Lower leg skin (tissue), 3 donors: Measurements from ENCODE around the gene FGD6.

Source experiments
- POLR2A ChIP-seq, 2 donors: fragments of 450-650 bp; IDR thresholded peaks; one replicate each; pipeline ENCODE4 v1.6.1; 2016 to 2017; ENCODE audit warnings: antibody characterized with exemption in 2 of 2, mild to moderate bottlenecking in 1 of 2, moderate library complexity in 1 of 2
- TF ChIP-seq, protein P1 (sequence below), 3 donors: fragments of 450-650 bp; IDR thresholded peaks; one replicate each; pipeline ENCODE4 v1.5.1; 2016; ENCODE audit warnings: antibody characterized with exemption in 3 of 3, mild to moderate bottlenecking in 3 of 3, moderate library complexity in 2 of 3

GRCh38 chr12:95134085-95134484 is 83.2 kb downstream of the FGD6 start:
- TF ChIP-seq, protein P1, sequence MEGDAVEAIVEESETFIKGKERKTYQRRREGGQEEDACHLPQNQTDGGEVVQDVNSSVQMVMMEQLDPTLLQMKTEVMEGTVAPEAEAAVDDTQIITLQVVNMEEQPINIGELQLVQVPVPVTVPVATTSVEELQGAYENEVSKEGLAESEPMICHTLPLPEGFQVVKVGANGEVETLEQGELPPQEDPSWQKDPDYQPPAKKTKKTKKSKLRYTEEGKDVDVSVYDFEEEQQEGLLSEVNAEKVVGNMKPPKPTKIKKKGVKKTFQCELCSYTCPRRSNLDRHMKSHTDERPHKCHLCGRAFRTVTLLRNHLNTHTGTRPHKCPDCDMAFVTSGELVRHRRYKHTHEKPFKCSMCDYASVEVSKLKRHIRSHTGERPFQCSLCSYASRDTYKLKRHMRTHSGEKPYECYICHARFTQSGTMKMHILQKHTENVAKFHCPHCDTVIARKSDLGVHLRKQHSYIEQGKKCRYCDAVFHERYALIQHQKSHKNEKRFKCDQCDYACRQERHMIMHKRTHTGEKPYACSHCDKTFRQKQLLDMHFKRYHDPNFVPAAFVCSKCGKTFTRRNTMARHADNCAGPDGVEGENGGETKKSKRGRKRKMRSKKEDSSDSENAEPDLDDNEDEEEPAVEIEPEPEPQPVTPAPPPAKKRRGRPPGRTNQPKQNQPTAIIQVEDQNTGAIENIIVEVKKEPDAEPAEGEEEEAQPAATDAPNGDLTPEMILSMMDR (IDR thresholded peaks at IDR 0.05) = no peak
- no peak for TF ChIP-seq POLR2A (IDR thresholded peaks at IDR 0.05)
